ENCODE data around the gene LEFTY1. TPM values are rescaled to one million over a fixed set of nuclear protein-coding genes. Genes with fewer than 3 reads are reported as not detected.
A peak's percentile ranks its signal among the peaks of the same experiment; 100 is the strongest.
"Not testable (repeated sequence)": the region's sequence is repeated elsewhere in the genome, so short reads cannot be mapped to it uniquely, and the experiment has no call there.

The LEFTY1 gene
- polyA plus RNA-seq, 3 donors, result 5.6 to 6.9 (median 6.7) TPM

DNA sequence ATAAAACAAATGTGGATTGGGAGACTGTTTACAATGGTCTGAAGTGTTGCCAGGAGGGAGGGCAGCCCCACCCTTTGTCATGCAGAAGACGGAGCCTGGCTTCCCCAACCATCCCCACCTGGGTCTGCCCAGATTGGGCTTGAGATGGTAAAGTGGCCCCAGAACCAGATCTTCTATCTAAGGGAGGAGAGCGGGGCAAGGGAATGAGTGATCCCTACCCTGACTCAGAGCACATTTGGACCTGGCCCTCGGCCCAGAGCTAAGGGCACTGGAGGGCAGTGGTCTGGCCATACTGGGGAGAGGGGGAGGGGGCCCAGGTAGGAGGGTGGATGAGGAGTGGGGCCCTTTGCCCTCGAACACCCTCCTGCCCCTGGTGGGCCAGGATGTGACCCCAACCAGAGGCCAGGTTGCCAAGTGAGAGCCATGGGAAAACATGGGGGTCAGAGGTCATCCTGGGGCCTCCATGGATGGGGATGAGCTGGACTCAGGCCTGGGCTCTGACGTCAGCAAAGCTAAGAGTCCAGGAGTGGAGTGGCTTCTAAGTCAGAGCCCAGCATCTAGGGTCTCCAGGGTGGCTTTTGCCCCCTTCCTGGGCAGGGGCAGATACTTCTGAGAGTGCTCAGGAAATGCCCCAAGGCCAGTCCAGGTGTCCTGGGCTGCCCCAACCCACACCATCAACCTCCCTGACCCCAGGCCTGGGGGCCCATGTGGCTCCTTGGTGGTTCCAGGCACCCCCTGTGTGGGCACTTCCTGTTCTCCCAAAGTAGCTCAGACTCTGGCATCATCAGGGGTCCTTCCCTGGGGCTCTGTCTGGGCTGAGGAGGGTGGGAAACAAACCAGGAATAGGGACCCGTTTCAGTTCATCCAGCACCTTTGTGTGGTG lies 1.6 kb upstream of the LEFTY1 start:
- DNase-seq, result no peak

DNA sequence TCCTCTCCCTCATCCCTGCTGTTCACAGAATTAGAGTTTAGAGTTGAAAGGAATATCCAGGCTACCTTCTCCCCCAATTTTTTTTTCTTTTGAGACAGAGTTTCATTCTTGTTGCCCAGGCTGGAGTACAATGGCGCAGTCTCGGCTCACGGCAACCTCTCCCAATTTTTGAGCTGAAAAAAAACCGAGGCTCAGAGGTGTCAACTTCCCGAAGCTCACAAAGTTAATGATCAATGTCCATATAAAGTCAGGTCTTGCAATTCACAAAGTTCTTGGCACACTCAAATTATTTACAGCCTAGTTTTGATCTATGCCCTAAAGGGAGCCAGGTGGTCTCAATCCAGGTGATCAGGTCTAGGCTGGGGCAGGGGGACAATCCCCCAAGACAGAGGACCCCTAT lies 797 bp upstream of the LEFTY1 start:
- no peak for DNase-seq

DNA sequence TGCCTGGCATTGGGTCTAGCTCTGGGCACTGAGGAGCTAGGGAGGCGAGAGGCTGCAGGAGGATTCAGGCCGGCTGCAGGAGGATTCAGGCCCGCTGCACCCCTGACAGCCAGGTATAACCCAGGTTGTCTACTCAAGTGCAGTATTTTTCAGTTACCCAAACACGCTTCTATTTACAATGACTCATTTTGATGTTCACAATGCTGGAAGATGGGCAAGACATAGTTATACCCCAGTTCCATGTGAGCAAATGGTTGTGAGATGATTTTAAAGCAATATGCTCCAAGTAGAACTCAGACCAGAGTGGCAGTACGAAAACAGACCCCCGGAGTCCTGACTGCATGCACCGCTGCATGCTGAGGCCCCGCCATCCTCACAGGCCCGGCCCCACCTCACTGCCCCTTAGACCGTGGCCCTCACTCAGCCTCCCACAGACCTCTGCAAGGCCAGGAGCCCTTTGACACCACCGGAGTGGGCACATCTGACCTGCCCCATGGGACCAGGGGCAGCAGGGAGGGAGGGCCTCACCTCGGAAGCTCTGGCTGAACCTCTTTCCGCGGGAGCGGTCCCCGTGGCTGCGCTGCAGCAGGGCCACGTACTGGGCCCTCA lies 553 bp downstream of the LEFTY1 start:
- no peak for DNase-seq

DNA sequence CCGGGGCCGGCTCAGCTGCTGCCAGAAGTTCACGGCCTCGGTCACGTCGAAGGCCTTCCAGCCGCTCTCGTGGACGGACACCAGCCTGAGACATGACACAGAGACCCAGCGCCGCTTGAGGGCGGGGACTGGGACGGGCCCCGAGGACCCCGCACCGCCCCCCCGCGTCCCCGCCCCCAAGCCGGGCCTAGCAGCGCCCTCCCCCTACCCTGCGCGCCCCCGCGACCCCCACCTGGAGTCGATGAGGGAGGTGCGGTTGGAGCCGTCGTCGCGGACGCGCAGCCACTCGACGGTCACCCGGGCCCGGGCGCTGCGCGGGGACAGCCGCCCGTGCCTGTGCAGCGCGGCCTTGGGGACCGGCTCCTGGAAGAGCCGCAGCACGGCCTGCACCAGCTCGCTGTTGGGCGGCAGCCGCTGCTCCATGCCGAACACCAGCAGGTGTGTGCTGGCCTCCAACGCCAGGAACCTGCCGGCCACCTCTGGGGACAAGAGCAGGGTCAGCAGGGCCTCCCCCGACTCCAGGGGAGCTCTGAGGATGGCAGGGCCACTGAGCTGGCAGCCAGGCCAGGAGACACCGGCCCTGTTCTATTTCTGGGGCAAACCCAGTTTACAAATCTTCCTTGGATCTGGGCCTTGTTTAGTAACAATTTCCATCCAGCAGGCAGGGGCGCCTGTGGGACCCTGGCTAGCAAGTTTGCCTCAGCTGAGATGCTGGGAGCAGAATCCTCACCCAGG lies 1.2 kb downstream of the LEFTY1 start:
- not testable (repeated sequence) for DNase-seq

DNA sequence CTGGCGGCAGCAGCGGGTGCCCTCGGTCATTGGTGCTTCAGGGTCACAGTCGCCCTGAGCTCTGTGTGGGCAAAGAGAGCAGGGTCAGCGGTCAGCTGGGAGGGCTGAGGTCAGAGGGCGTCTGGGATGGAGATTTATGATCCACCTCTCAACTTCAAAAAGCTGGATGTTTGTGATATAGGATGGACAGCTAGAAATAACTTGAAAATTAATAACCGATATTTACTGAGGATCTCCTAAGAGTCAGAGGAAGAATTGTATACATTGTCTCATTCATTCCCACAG lies 2.0 kb downstream of the LEFTY1 start:
- DNase-seq, result no peak

DNA sequence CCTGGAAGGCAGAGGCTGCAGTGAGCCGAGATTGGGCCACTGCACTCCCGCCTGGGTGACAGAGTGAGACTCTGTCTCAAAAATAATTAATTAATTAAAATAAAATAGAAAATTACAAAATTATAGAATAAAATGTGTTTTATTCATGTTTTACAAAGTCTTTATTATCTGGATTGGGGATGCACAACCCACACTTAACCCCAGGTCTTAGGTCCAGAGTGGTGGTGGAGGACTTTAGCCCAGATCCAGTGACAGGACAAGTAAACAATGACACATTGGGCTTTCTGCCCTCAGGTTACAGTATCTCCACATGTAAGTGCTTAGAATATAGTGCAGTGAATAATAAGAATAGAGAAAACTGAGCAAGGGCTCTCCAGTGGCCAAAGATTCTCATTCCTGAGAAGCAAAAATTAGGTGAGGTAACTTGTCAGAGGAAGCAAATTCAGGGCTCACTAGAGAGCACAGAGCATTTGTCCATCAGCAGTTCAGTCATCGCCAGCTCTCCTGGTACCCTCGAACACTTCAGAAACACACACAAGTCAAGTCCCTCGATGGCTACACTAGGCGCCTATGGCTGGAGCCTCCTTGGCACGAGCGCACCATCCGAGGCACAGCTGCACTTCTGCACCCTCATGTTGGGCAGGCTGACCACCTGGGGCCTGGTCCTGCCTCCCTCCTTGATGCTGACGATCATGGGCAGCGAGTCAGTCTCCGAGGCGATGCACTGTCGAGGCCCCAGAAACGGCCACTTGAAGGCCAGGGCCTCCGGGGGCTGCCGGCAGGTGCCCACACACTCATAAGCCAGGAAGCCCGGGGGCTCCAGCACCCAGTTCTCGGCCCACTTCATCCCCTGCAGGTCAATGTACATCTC lies 2.6 kb downstream of the LEFTY1 start:
- no peak for DNase-seq

DNA sequence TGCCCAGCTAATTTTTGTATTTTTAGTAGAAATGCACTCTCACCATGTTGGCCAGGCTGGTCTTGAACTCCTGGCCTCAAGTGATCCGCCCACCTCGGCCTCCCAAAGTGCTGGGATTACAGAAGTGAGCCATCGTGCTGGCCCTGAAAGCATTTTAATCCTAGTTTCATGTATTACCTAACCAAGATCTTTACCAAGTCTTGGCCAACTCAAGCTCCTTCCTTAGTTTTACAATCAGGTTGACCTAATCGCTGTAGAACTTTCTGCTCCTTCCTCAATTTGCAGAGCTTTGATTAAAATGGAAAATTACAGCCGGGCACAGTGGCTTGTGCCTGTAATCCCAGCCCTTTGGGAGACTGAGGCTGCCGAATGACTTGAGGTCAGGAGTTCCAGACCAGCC lies 3.6 kb downstream of the LEFTY1 start:
- no peak for DNase-seq

DNA sequence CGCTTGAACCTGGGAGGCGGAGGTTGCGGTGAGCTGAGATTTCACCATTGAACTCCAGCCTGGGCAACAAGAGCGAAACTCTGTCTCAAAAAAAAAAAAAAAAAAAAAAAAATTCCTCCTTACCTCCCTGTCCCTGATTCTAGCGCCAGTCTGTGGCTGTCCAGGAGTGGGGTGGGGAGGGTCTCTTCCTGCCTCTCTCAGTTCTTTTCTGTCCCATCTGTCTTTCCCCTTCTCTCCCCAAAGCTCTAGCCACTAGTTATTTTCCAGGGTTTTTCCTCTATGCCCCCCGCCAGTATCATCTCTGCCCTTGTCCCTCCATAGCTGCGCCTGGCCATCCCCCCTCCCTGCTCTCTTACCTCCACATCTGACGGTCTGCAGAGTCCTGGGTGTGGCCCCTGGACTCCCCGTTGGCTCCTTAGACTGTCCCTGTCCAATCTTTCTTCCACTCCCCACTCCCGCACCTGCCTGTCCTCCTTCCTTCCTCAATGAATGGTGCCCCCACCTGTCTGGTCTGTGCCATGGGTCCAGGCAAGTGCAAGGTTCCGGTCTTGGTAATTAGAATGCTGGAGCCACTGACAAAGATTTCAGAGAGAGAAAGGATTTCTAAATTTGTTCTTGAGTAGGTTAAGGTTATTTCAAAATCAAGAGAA lies 5.2 kb downstream of the LEFTY1 start:
- no peak for DNase-seq

DNA sequence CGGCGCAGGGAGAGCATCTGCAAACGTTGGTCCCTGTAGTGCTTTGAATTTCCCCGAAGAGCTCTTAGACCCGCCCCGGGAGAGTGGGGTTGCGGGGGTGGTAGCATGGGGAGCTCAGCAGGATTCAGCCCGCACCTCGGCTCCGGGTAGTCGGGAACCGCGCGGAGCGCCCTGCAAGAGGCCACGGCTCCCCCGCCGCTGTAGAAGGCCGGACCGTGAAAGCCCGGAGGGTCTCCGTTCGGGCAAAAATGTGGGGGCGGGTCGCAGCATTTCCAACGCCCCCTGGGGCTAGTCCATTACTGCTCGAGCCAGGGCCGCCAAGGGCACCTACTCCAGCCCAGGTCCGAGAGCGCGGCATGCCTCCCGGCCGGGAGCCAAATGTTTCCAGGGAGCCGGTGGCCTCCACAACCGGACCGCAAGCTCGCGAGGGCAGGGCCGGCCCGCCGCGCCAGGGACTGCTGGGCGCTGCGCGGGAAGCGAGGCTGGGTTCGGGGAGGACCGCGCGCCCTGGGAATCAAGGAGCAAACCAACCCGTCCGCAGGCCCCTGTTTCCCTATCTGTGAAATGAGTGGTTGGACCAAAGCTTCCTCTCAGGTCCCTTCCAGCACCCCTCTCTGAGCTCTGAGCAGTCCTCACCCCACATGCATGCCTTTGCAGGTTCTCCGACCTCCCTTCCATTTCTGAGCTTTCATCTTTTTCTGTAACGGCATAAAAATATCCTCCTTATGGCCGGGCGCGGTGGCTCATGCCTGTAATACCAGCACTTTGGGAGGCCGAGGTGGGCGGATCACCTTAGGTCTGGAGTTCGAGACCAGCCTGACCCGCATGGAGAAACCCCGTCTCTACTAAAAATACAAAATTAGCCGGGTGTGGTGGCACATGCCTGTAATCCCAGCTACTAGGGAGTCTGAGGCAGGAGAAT lies 6.0 kb downstream of the LEFTY1 start:
- DNase-seq, result no peak

DNA sequence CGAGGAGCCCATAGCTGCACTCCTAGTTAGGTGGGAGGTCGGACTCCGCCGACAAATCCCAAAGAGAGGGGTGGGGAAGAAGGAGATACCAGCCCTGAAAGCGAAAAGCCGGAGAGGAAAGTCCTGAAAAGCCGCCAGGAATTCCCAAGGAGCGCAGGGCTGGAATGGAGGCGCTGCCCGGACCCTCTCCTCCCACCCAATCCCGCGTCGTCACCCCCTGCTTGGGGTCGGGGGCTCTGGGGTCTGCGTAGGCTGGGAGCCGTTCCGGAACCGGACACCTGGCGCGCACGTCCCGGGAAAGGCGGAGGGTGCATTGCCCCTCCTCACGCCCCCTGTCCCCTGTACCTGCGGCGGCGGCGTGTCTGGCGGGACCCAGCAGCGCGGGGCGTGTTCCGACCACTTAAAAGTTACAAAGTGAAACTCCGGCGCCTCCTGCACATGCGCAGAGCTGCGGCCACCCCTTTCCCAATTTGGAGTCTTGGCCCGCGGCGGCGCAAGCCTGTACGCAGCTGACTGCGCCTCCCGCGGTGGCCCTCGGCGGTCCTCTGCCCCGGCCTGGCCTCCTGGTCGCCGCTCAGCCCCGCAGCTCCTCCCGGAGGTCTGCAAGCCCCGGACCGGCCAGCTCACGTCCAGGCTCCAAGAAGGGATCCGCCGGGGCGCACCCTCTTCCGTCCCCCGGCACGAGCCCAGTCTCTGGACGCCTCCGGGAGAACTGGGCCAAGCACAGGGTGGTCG lies 6.8 kb downstream of the LEFTY1 start, which contains the start of gene TMEM63A:
TMEM63A (minus strand) TSS at position 422 of the 735 bp plus-strand sequence. CDS start 4,800 bp downstream, outside the sequence.
- DNase-seq, result peak; percentile 87

DNA sequence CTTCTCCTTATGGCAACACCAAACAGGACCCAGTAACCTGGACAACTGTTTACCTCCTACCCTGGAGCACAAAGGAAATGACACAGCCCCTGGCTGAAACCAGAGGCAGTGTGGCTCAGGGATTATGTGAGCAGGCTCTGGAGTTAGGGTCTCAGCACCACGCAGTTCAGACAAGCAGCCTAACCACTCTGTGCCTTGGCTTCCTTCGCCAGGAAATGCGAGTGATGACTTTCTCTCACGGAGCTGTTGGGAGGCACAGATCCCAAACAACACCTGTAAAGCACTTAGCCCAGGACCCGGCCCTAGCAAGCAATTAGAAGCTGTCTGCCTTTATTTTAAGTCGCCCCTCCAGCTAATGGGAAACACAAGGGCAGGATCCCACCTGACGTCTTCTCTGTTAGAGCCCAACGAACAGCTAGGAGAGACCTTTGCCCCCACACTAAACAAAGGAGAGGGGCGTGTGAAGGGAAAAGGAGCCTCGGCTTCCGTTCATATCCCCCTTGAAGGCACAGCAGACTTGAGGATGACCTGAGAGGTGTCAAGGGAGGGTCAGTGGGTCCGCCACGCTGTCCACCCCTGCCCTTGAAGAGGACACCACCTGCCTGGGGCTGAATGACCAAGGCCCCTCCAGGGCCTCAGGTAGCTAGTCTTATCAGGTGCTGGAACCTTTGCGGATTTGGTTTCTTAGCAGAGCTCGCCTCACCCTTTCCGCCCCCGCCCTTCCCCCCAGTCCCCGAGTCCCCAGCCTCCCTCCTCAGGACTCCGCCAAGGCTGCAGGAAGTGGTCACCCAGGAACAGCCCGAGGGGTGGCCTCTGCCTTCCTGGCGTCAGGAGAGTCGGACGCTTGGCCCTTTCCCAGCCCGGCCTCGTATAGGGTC lies 7.6 kb downstream of the LEFTY1 start:
- no peak for DNase-seq

DNA sequence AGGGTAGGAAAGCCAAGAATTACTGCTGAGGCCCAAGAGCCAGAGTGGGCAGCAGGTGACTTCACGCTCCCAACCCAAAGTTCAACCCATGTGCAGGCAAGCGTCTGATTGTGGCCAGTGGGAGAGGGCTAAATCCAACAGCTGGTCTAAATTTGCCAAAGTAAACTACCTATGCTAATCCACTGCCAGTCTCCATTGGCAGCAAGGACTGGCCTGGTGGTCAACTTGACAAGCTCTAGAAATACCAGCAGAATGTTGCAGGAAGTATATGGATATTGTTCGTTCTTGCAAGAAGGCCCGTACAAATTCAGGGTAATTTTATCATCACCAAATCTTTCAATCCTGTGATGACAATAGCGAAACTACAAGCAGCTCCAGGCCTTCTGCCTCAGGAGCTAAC lies 8.3 kb downstream of the LEFTY1 start:
- no peak for DNase-seq

DNA sequence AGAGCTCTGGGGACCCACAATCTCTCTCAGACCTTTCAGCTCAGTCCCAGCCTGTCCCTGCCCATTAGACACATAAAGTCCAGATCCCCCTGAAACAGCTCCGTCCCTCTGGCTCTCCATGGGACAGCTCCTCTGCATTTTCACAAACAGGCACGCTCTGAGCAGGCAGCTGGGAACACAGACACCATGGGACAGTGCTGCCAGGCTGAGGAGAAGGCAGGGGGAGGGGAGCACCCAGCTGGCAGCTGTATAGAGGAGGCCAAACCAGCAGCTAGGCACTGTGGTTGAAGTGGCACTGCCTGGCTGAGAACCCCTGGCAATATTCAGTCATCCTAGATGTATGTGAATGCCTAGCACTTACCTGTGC lies 8.7 kb downstream of the LEFTY1 start:
- DNase-seq, result no peak

DNA sequence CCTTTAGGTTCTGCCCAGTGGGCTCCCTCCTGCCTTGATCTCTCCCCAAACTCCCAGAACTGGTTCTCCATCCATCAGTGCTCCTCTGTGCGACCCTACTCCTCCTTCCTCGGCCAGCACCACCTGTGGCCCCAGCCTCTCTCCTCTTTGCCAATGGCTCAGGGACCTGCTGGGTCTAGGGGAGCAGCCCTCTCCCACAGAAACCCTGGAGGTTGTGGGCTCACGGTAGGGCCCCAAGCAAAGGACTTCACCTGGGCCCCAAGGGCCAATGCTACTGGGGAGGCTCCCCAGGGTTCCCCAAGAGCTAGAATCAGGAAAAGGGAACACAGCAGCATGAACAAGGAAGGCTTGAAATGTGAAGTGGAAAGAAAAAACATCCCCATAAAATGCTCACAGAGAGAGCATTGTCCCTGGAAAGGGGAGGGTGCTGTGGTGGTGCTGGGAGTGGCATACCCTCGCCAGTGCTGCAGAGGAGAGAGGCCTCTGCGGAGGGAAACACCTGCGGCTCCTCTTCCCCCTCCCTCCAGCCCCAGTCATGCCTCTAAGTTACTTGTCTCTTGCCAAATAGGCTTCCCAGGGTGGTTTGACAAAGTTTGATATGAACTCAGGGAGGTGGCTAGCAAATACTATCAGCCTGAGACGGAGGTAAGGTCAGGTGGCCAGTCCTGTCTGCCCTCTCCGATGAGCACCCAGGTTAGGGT lies 9.3 kb downstream of the LEFTY1 start:
- no peak for DNase-seq

DNA sequence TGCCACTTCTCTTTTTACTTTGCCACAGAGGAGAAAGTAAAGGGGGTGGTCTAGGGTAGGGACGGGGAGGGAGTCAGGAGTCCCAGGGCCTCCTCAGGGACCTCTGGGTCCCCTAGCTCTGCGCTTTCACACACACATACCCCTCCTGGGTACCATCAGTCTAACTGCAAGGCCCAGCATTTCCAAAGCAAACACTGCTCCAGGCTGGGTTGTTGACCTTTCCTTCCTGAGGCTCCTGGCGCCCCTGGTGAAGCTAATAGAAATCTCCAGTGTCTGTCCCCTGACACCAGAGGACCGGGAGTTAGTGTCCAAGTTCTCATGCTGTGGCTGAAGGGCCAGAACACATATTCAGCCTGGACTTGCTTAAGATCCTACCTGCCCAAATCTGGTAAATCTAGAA lies 10.7 kb downstream of the LEFTY1 start:
- no peak for DNase-seq

DNA sequence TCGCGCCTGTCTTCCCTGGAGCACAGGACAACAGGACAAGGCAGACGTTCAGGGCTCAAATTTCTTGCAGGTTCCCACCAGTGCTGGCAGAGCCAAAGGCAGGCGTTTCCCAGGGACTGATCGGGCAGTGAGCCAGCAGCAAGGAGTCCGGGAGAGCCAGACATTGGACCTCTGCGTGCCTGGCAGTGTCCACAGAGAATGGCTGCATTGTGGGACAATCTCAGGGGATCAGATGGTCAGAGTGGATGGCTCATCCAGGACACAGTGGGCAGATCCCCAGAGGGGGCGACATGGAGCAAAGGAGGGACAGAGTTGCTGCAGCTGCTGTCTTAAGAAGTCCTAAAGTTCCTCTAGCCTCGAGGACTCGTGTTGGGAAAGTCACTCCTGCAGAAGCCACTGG lies 11.4 kb downstream of the LEFTY1 start:
- DNase-seq, result no peak

DNA sequence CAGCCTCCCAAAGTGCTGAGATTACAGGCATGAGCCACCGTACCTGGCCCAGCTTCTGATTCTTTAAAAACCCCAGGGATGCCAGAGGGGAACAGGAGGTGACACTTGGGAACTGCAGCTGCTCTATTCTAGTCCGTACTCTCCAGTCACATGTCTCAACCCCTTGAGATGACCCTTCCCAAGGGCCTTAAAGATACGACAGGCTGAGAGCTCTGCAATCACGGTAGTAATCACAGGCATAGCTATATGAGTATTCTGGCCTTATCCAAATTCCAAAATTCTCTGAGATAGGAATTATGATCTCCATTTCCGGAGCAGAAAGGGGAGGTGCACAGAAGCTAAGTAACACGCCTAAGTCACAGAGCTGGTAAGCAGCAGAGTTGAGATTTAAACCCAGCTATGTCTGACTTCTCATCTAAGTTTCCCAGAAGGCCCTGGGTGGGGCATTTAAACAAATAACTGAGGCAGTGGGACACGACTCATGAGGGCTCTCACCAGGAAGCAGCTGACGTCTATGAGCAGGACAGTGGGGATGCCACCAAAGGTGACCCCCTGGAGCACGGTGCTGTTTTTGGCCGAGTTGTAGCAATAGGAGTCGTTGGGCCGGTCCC lies 11.9 kb downstream of the LEFTY1 start:
- no peak for DNase-seq

All from renal pelvis (tissue), 4 donors.